GM18507 (cell line): Measurements from ENCODE around the gene POLE.
A peak's percentile ranks its signal among the peaks of the same experiment; 100 is the strongest.
"Not testable (repeated sequence)": the region's sequence is repeated elsewhere in the genome, so short reads cannot be mapped to it uniquely, and the experiment has no call there.

ENCODE experiments used
- DNase-seq: peaks from one replicate; pipeline ENCODE4 v3.0.0; 2011; ENCODE audit warnings: low read depth; ENCODE audit not compliant: insufficient read length; ENCODE audit errors: extremely low spot score
- FAIRE-seq: peaks from 2 replicates; lab custom pipeline; 2011; peaks lifted over from hg19 to GRCh38; lab: Jason Lieb, UNC

POLE gene

GRCh38 chr12:132692030-132692429 lies 4.9 kb upstream of the POLE start:
- not testable (repeated sequence) for DNase-seq, FAIRE-seq

GRCh38 chr12:132690112-132690511 lies 3.0 kb upstream of the POLE start:
- no peak for FAIRE-seq
- no peak for DNase-seq

- no peak for FAIRE-seq
- no peak for DNase-seq
Measured at GRCh38 chr12:132689227-132689626, 2.1 kb upstream of the POLE start.

- no peak for FAIRE-seq
- DNase-seq = peak; percentile 17
Measured at GRCh38 chr12:132686825-132687210, 324 bp downstream of the POLE start.

DNA sequence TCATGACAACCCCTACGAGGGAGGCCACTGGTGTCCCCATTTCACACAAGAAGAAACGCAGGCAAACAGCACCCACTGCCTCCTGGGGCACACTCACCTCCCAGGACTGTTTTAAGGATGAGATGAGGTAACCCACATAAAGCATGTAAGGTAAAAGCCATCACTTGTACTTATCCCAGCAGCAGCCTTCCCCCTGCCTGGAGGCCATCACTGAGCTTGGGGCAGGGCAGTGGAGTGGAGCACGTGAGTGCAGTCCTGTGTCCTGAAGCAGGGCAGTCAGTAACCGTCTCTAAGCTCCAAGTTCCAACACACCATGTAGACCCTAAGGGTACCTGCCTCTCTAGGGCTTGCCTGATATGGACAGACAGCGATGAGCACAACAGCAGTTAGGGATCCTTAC lies 1.7 kb downstream of the POLE start:
- DNase-seq (no peak), FAIRE-seq (no peak)

GRCh38 chr12:132677492-132677891 lies 9.7 kb downstream of the POLE start:
- DNase-seq (no peak), FAIRE-seq (no peak)

DNA sequence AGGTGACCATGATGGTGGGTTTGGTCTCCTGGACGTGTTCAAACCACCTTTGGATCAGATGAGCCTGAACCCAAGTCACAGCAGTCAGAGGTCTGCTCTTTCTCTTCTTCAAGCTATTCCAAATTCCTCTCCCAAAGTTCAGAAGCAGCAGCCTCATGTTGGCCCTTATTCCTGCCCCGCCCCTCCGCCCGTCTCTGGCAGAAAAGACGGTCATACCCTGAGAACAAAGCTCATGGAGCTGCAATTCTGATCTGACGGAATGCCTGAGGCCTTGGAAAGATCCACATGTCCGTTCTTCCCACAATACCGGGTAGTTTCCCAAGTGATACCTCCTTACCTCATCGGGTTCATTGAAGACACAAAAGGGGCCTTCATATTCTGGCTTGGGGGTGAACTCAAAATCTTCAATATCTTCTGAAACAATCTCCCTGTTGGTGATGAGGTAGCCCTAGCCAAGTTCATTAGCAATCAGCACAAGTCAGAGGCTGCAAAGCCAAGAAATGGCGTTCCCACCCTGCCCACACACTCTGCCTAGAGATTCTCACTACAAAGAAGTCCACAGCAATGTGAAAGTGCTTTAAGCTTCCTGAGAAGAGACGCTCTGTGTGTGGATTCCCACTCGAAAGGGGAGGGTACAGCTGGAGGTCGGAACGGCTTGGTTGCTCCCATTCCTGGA lies 11.2 kb downstream of the POLE start:
- DNase-seq (no peak), FAIRE-seq (no peak)

GRCh38 chr12:132674561-132674960 lies 12.6 kb downstream of the POLE start:
- DNase-seq (no peak), FAIRE-seq (no peak)

- DNase-seq (no peak), FAIRE-seq (no peak)
Measured at GRCh38 chr12:132673288-132674179, 13.6 kb downstream of the POLE start.

DNA sequence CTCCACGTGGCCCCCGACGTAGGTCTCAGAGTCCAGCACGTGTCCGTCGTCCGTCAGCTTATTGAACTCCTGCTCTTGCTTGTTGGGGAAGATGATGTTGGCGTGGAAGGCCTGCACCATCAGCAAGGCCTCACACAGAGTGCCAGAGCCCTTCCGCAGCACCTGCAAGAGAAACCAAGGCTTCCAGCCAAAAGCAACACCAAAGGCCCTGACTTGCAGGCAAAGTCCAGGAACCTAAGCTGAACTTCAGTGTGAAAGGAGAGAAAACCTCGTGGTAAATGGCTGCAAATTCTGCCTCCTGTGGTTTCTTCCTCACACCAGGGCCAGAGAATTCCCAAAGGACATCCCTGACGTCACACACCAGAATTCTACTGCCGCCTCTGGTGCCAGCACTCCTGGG lies 14.5 kb downstream of the POLE start:
- FAIRE-seq (no peak), DNase-seq (no peak)

DNA sequence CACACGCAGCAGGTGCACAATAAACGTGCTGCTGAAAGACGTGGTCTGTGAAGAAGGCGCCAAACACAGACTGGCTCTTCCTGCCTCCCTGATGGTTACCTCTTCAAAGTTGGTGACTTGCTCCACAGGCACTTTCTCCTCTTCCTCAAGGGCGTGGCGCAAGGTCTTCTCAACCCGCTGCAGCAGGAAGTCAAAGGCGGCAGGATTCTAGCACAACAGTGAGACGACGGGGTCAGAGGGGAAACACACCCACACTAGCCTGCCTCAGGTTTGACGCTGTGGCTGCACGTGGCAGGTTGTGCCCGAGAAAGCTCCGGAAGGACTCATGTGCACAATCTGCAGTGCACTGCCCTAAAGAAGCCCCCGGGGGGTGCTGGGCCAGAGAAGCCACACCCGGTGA lies 15.0 kb downstream of the POLE start:
- DNase-seq (no peak), FAIRE-seq (no peak)

- DNase-seq (no peak), FAIRE-seq (no peak)
Measured at GRCh38 chr12:132669166-132669879, 17.8 kb downstream of the POLE start.

- FAIRE-seq (no peak), DNase-seq (no peak)
Measured at GRCh38 chr12:132668191-132669088, 18.7 kb downstream of the POLE start.

GRCh38 chr12:132665794-132666193 lies 21.3 kb downstream of the POLE start:
- FAIRE-seq (no peak), DNase-seq (no peak)

DNA sequence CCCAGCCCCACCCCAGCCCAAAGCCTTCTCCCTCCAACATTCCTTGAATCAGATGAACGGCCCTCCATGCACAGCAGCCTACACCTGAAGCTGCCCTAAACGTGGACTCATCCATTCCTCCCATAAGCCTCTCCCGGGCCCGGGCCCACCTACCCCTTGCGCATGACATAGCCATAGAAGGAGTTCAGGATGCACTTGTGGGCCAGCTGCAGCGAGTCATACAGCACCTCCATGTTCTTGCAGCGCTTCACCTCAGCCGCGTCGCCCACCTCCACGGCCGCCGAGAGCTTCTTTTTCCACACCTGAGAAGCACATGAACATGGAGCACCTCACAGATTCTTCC lies 22.0 kb downstream of the POLE start:
- FAIRE-seq (no peak), DNase-seq (no peak)

DNA sequence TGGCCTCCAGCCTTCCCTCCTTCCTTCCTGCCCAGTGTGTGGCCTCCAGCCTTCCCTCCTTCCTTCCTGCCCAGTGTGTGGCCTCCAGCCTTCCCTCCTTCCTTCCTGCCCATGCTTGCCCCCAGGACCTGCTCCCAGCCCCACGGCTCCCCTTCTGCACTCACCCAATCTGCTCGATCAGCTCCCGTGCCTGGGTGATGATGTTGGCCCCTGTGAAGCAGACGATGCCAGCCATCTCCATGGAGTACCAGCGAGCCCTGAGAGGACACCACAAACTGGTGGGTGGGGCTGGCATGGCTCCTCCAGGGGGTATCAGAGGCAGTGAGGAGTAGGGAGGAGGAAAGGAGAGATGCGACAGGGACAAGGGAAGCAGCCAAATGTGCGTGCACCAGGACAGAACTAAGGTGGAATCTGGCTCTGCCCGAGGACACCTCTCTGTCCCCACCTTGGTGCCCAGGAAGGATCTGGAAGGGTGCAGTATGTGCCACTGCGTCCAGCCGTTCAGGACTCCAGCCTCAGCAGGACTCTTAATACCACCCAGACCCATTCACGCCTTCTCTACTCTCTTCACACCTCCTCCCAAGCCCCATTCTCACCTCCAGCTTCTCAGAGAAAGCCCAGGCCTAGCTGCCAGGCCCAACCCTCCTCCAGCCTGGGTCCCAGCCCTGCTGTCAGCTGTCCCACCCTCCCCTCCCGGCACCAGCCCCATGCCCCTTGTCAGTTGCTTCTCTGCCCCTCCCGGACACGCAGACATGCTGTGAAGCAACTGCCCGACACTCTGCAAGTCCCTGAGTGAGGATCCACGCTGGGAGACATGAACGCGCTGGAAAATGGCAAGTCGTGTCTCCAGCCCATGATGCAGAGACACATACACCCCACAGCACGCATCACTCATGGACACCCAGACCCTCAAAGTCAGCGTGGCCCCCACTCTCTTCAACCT lies 22.7 kb downstream of the POLE start:
- no peak for DNase-seq
- no peak for FAIRE-seq

GRCh38 chr12:132662901-132663755 lies 24.0 kb downstream of the POLE start:
- DNase-seq = no peak
- no peak for FAIRE-seq

- FAIRE-seq (no peak), DNase-seq (no peak)
Measured at GRCh38 chr12:132661972-132662371, 25.2 kb downstream of the POLE start.
